Renal cortex interstitium (tissue), 15 donors: ENCODE data around the gene EFHB. TPM values are rescaled to one million over a fixed set of nuclear protein-coding genes. Genes with fewer than 3 reads are reported as not detected.
A peak's percentile ranks its signal among the peaks of the same experiment; 100 is the strongest.
"Not testable (repeated sequence)": the region's sequence is repeated elsewhere in the genome, so short reads cannot be mapped to it uniquely, and the experiment has no call there.

Experiments
- DNase-seq, 11 donors: peaks; one replicate each; pipeline ENCODE4 v3.0.0-alpha.2; 2013; ENCODE audit warnings: low read depth in 9 of 11, low spot score in 4 of 11; ENCODE audit errors: extremely low read depth in 1 of 11
- long read RNA-seq, 16 experiments: transcript quantifications; one replicate each; lab custom pipeline, GENCODE V29; 2026
- polyA plus RNA-seq, 3 donors: library from polyadenylated mRNA; unstranded; fragments of 120-200 nt; gene quantifications; one replicate each; pipeline ENCODE4 v1.2.1, GENCODE V29; 2013; ENCODE audit not compliant: insufficient read length in 3 of 3

The EFHB gene, protein sequence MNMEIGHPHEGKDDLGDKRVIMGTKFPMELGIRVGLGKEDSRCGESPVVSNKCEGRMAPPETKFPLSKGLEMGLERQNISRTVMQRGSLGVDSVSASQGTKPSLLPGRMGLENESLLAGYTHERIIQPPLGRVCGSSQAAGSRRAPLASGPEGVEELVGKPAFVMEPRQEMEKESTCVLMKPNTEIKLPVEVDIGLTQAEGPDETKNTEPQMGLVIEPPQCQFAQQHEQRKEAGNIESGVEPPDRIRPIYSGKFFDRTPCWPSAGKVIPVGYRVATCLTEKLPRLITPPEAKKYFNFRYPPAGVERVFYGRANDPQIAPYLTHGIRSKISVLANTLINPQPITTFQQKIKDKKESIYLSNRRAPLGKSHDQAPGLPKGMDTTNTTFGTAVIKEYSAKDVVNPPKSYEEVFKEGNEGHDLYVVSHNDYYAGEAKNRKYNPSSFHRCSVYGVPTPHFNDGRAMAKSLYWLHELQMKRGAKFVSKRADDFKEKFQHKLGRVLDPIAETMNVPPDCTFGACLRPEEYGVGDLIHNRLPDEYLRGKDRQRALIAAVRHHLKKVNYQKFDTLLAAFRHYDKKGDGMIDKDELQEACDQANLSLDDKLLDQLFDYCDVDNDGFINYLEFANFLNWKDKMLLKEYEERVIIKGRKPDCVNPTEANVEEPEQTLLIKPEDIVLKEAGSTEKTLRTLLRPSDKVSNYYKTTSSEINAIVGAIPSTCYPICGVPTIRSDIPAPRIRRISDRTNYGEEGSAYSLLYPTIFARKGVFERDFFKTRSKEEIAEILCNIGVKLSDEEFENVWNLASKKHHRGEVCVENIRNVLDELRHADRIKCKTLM
- polyA plus RNA-seq, result 1 to 10 TPM; 2.6 to 4.6 (median 4.3) TPM
- long read RNA-seq, donor 1, result 0 reads
- long read RNA-seq, donor 2, result 0 reads
- long read RNA-seq, donor 3, result 0 reads
- long read RNA-seq, donor 4, result 0 reads
- long read RNA-seq, donor 5, result 0 reads
- long read RNA-seq, donor 6, partial matches to known transcripts, result 12 of 31 reads
- long read RNA-seq, donor 6, other reads (novel, unspliced or antisense), result 19 of 31 reads
- long read RNA-seq, donor 7, partial matches to known transcripts, result 0 of 2 reads
- long read RNA-seq, donor 7, other reads (novel, unspliced or antisense), result 0 of 2 reads
- long read RNA-seq, donor 8, result 0 reads
- long read RNA-seq, donor 9, result 0 reads
- long read RNA-seq, donor 10, result 0 reads
- long read RNA-seq, donor 11, partial matches to known transcripts, result 0 of 1 reads
- long read RNA-seq, donor 11, other reads (novel, unspliced or antisense), result 0 of 1 reads
- long read RNA-seq, donor 12, result 0 reads
- long read RNA-seq, donor 13, result 0 reads
- long read RNA-seq, donor 14, result 0 reads
- long read RNA-seq, donor 15, partial matches to known transcripts, result 0 of 1 reads
- long read RNA-seq, donor 15, other reads (novel, unspliced or antisense), result 0 of 1 reads
- long read RNA-seq, donor 16, result 0 reads

DNA sequence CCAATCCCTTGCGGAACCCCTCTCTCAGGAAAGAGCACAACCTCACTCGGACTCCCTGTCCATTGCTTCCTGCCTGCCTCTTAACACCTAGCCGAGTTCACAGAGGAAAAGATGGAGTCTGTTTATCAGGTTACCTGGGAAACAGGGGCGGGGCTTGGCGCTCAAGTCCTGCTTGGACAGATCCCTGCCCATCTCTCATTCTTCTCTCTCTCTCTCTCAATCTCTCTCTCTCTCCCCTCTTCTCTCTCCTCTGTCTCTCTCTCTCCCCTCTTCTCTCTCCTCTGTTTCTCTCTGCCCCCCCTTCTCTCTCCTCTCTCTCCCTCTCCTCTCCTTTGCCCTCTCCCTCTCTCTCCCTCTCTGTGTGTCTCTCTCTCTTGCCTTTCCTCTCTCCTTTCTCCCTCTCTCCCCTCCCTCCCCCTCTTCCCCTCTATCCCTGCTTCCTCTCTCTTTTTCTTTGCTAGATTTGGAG lies at the start of gene EFHB:
TSS of gene EFHB (minus strand) at position 120 of the 469 bp plus-strand sequence. CDS start 199 bp downstream, outside the sequence.
- peak in 5 of 11 donors; percentile 10 to 39 (median 28) for DNase-seq

GRCh38 chr3:19972054-19972453 lies 38.0 kb upstream of the EFHB start:
- no peak for DNase-seq

- no peak for DNase-seq
Observed at GRCh38 chr3:19970327-19970726, 36.3 kb upstream of the EFHB start.

DNA sequence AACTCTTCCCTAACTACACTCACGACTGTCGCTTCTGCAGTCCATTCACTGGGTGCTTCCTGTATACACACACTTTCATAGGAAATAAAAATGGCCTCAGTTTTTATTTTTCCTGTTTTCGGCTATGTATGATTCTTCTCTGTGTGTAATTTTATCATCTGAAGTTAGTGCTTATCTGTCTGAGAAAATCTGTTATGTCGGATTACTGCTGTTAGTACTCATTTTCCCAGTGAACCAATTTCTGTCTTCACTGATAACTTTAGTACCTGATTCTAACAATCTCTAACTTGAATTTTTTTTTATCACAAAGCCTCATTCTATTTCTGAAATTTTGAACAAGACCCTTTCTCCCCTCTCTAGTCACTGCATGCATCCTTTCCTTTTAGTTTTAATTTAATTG lies 33.8 kb upstream of the EFHB start:
- DNase-seq, result no peak

GRCh38 chr3:19967208-19967607 lies 33.2 kb upstream of the EFHB start:
- no peak for DNase-seq

GRCh38 chr3:19961960-19962359 lies 27.9 kb upstream of the EFHB start:
- DNase-seq, result no peak

- DNase-seq, result no peak
Observed at GRCh38 chr3:19960696-19961095, 26.7 kb upstream of the EFHB start.

DNA sequence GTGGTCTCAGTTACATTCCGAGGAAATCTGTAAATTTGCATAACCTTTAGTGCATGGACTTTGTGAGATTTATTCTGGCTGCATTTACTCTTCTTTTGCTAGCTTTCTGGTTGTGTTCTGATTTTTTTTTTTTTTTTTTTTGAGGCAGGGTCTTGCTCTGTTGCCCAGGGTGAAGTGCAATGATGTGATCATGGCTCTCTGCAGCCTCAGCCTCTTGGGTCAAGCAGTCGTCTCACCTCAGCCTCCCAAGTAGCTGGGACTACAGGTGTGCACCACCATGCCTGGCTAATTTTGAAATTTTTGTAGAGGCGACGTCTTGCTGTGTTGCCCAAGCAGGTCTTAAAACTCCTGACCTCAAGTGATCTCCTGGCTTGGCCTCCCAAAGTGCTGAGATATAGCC lies 25.5 kb upstream of the EFHB start:
- no peak for DNase-seq

DNA sequence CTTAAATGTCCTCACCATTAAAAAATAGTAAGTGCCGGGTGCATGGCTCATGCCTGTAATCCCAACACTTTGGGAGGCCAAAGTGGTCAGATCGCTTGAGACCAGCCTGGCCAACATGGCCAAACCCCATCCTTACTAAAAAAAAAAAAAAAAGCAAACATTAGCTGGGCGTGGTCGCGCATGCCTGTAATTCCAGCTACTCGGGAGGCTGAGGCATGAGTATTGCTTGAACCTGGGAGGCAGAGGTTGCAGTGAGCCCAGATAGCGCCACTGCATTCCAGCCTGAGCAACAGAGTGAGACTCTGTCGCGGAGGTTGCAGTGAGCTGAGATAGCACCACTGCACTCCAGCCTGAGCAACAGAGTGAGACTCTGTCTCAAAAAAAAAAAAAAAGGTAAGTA lies 23.3 kb upstream of the EFHB start:
- not testable (repeated sequence) for DNase-seq

GRCh38 chr3:19954676-19955075 lies 20.7 kb upstream of the EFHB start:
- no peak for DNase-seq

- DNase-seq, result no peak
Observed at GRCh38 chr3:19950316-19950715, 16.3 kb upstream of the EFHB start.

GRCh38 chr3:19948226-19948591 lies 14.2 kb upstream of the EFHB start:
- DNase-seq, result no peak

- DNase-seq, result peak in 10 of 11 donors; percentile 20 to 58 (median 41)
Observed at GRCh38 chr3:19947549-19948225, 13.7 kb upstream of the EFHB start.

DNA sequence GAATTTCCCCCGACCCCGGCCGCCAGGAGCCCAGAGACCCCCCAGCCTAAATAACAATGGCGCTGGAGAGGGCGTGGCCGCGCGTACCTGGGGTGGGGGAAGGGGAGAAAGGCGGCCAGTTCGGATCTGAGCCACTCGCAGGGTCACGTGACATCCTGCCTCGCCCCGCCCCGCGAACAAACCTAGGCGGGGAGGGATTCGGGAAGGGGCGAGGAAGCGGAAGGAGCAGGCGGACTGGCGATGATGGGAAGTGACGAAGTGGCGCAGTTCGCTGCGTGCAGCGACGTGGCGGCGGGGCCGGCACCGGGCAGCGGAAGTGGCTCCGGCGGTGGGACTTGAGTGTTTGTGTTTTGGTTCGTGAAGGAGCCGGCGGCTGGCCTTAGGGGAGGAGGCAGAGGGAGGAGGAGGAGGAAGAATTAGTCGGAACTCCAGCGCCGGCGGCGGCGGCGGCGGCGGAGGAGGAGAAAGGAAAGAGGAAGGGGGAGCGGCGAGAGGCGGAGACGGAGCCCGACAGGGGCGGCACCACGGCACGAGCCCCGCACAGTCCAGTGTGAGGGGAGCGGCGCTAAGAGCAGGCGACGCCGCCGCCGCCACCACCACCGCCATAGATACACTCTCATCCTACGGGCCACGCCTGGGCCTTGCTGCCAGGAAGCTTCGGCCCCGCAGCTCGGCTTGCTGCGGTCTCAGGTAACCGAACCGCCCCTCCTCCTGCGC lies 13.0 kb upstream of the EFHB start, which contains the start of gene RAB5A:
TSS of gene RAB5A (plus strand) at position 266 of the 717 bp plus-strand sequence. CDS start 3,802 bp downstream, outside the sequence.
- peak; percentile 92 to 98 (median 96) for DNase-seq

GRCh38 chr3:19945969-19946831 lies 12.2 kb upstream of the EFHB start:
- DNase-seq, result peak in 3 of 11 donors; percentile 15 to 47 (median 37)

GRCh38 chr3:19945534-19945933 lies 11.5 kb upstream of the EFHB start:
- DNase-seq, result no peak

DNA sequence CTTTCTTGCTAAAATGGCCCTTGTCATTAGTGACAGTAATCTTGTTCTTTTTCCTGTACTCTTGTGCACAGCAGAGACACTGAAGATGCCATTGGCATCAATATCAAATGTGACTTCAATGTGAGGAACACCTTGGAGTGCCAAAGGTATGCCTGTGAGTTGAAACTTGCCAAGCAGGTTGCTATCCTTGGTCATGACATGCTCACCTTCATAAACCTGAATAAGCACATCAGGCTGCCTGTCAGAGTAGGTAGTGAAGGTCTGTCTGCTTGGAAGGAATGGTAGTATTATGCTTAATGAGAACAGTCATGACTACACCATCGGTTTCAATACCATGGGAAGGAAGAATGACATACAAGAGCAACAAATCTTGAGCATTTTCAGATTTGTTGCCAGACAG lies 6.6 kb upstream of the EFHB start:
- DNase-seq, result no peak
